Ecto neural progenitor cell (in vitro differentiated cells): Measurements from ENCODE around the gene CH25H.
"Not testable (repeated sequence)": the region's sequence is repeated elsewhere in the genome, so short reads cannot be mapped to it uniquely, and the experiment has no call there.

Experiments used
- DNase-seq: peaks from one replicate; pipeline ENCODE4 v3.0.0-alpha.2; 2018; ENCODE audit warnings: low spot score

CH25H gene

GRCh38 chr10:89197473-89197872 is 9.6 kb downstream of the CH25H start:
- DNase-seq, result no peak

- DNase-seq, result not testable (repeated sequence)
Observed at GRCh38 chr10:89191301-89191700, 15.8 kb downstream of the CH25H start.

GRCh38 chr10:89189211-89189734 is 17.8 kb downstream of the CH25H start:
- no peak for DNase-seq

GRCh38 chr10:89185658-89186057 is 21.5 kb downstream of the CH25H start:
- no peak for DNase-seq

- DNase-seq, result no peak
Observed at GRCh38 chr10:89184638-89185037, 22.5 kb downstream of the CH25H start.

- no peak for DNase-seq
Observed at GRCh38 chr10:89183571-89183970, 23.5 kb downstream of the CH25H start.

- DNase-seq, result no peak
Observed at GRCh38 chr10:89182894-89183293, 24.2 kb downstream of the CH25H start.

- no peak for DNase-seq
Observed at GRCh38 chr10:89175816-89176215, 31.3 kb downstream of the CH25H start.

GRCh38 chr10:89173075-89173474 is 34.0 kb downstream of the CH25H start:
- no peak for DNase-seq

- no peak for DNase-seq
Observed at GRCh38 chr10:89171996-89172395, 35.1 kb downstream of the CH25H start.

GRCh38 chr10:89171263-89171872 is 35.7 kb downstream of the CH25H start:
- no peak for DNase-seq

- not testable (repeated sequence) for DNase-seq
Observed at GRCh38 chr10:89168354-89168900, 38.7 kb downstream of the CH25H start.

GRCh38 chr10:89167915-89168314 is 39.2 kb downstream of the CH25H start:
- no peak for DNase-seq

- no peak for DNase-seq
Observed at GRCh38 chr10:89165923-89166322, 41.2 kb downstream of the CH25H start.

- no peak for DNase-seq
Observed at GRCh38 chr10:89164920-89165319, 42.2 kb downstream of the CH25H start.

GRCh38 chr10:89164080-89164479 is 43.0 kb downstream of the CH25H start:
- no peak for DNase-seq

GRCh38 chr10:89163265-89163995 is 43.7 kb downstream of the CH25H start:
- no peak for DNase-seq

GRCh38 chr10:89162596-89162995 is 44.5 kb downstream of the CH25H start:
- DNase-seq, result no peak

GRCh38 chr10:89160339-89160738 is 46.8 kb downstream of the CH25H start:
- DNase-seq, result no peak

- no peak for DNase-seq
Observed at GRCh38 chr10:89159761-89160160, 47.4 kb downstream of the CH25H start.

GRCh38 chr10:89159316-89159715 is 47.8 kb downstream of the CH25H start:
- no peak for DNase-seq

- no peak for DNase-seq
Observed at GRCh38 chr10:89158446-89158845, 48.7 kb downstream of the CH25H start.

GRCh38 chr10:89156161-89156835 is 50.8 kb downstream of the CH25H start:
- no peak for DNase-seq
